ENCODE data around the gene WDR27.

WDR27 gene

DNA sequence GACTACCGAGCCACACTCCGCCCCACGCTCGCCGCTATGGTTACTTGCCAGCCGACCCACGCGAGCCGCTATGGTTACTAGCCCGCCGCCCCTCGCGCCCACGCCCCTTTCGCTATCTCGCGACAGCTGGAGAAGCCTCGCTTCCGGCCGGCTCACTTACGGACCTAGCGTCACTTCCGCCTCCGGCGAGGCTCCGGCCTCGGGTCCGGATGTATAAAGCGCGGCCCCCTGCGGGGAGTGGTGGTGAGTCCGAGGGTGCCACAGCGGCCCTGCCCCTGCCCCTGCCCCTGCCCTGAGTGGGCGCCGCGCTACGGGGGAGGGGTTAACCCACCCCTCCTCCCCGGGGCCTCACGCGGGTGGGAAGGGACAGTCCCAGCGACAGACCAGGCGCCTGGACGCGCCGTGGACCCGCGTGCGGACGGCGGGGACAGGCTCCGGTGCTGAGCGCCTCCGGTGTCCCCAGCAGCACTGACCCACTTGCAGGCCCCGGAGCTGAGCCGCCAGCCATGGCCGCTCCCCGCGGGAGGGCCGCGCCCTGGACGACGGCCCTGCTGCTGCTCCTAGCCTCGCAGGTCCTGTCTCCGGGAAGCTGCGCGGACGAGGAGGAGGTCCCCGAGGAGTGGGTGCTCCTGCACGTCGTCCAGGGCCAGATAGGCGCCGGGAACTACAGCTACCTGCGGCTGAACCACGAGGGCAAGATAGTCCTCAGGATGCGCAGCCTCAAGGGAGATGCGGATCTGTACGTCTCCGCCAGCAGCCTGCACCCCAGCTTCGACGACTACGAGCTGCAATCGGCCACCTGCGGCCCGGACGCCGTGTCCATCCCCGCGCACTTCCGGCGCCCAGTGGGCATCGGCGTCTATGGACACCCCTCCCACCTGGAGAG is at the start of gene WDR27, which contains the start of gene C6orf120:
WDR27 (minus strand) TSS at position 76 of the 886 bp plus-strand sequence. CDS start 13,024 bp downstream, outside the sequence.
C6orf120 (plus strand) TSS at position 173 of the 886 bp plus-strand sequence; CDS start at position 507, 334 bp downstream.
- DNase-seq: peak; percentile 87 to 91

- no peak for DNase-seq
Measured at GRCh38 chr6:169746556-169746955, 44.7 kb upstream of the WDR27 start.

DNA sequence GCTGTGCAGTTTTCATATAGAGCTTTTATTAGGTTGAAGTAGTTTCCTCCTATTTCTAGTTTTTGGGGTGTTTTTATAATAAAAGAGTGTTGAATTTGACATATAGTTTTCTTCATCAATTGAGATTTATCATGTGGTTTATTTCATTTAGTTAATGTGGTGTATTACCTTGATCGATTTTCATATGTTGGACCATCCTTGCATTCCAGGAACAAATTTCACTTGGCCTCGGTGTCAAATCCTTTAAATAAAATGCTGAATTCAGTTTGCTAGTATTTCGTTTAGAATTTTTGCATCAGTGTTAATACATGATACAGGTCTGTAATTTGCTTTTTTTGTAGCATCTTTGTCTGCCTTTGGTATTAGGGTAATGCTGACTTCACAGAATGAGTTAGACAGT is 43.6 kb upstream of the WDR27 start:
- DNase-seq: no peak

GRCh38 chr6:169741344-169741743 is 39.5 kb upstream of the WDR27 start:
- DNase-seq: no peak

DNA sequence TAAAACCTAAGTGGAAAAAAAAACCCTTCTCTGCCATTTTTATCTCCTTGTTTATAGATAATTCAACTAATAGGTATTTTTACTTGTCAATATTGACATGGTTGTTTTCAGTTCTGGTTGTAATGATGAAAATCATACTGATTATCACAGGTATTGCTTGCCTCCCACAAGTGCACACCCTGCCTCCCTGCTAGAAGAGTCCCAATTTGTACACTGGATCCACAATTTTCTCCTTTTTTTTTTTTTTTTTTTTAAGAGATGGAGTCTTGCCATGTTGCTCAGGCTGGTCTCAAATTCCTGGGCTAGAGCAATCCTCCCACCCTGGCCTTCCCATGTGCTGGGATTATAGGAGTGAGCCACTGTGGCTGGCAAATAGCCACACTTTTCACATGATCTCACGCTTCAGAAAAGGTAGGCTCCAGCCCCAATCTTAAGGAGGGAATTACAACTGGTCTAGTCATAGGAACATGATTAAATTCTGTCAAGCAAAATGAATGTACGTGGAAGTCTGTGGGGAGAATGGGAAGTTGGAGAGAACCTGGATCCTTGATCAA is 37.2 kb upstream of the WDR27 start:
- no peak for DNase-seq

DNA sequence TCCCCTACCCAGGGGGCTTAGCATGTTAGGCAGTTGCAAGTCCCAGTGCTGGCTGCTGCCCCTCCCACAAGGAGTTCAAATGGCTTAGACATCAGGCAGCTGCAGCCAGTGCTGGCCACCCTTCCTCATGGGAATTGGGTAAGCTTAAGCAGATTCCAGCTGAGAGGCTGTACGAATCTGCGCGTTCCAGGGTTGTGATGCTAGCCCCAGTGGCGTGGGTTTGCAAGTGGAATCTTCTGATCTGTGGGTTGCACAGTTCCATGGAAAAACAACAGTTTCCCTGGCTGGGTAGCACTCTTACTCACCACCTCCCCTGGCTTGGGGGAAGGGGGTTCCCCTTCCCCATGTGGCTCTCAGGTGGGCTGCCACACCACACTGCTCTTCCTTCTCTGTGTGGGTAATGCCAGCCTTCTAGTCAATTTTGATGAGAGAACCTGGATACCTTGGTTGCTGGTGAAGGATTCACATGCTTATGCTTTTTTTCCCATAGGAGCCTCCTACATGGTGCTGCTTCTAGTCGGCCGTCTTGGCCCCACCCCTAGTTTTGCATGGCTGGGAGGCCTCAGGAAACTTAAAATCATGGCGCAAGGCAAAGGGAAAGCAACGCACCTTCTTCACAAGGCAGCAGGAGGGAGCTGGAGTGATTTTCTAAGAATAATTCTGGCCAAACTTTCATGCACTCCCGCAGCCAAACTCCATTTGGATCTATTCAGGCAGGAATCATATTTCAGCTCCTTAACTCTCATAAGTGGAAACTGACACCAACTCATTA is 36.6 kb upstream of the WDR27 start:
- no peak for DNase-seq

DNA sequence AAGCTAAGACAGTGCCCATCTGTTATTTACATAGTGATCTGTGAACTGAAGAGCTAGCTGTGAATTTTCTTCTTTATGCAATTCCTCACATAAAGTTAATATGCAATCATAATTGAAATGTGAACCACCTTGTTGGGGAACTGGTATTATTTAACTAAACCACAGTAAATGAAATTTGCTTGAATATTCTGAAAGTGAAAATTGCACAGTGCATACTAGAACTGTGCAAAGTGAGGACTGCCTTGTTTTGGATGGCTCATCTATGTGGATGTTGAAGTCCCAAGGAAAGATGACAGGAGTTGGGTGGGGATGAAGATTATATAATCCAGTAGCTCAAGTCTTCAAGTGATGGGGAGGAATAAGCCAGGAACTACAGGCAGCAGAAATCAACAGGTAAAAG is 28.1 kb upstream of the WDR27 start:
- no peak for DNase-seq

GRCh38 chr6:169726963-169727362 is 25.1 kb upstream of the WDR27 start:
- DNase-seq: no peak

- DNase-seq: no peak
Measured at GRCh38 chr6:169726049-169726400, 24.2 kb upstream of the WDR27 start.

- no peak for DNase-seq
Measured at GRCh38 chr6:169725125-169726048, 23.6 kb upstream of the WDR27 start.

DNA sequence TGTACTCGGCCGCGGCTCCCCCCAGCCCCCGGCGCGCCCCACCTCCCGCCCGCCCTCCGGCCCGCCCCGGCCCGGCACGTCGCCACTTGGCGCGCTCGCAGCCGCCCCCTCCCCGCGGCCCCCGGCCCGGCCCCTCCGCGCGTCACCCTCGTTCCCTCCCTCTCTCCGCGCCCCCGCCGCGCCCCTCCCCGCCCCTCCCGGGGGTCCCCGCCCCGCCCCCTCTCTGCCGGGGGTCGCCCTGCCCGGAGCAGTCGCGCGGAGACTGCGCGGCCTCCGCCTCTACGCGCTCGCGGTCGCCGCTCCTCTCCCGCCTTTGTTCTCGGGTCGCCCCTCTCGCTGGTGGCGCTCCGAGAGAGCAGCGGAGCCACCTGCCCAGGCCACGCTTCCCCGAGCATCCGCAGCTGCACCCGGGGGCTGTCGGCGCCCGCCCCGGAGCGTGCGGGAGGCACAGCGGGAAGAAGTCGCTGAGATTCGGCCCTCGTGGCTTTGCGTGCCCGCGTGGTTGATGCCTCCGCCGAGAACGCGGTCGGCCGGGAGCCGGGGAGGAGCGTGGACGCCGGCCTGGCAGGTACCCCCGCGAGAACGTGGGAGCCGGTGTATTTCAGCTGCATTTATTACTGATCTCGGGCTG is 22.8 kb upstream of the WDR27 start, which contains the start of gene PHF10:
PHF10 (minus strand) TSS at position 7 of the 631 bp plus-strand sequence. CDS start 569 bp downstream, outside the sequence.
- peak; percentile 53 to 67 for DNase-seq

DNA sequence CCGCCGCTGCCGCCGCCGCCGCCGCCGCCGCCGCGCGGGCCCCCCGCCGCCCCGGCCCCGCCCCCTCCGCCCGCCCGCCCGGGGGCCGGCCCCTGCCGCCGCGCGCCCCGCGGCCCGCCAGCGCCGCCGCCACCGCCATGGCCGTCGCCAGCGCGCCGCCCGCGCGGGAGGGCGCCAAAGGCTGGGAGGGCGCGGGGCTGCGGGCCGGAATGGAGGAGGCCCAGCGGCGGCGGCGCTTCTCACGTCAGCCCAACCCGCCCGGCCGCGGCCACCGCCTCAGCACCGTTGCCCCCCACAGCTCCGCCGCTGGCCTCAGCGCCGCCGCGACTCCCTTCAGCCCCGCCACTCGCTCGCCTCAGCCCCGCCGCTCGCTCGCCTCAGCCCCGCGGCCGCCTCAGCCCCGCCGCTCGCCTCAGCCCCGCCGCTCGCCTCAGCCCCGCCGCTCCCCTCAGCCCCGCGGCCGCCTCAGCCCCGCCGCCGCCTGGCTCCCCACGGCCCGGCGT is 22.2 kb upstream of the WDR27 start:
- peak in 1 of 2 experiments; percentile 29 for DNase-seq

DNA sequence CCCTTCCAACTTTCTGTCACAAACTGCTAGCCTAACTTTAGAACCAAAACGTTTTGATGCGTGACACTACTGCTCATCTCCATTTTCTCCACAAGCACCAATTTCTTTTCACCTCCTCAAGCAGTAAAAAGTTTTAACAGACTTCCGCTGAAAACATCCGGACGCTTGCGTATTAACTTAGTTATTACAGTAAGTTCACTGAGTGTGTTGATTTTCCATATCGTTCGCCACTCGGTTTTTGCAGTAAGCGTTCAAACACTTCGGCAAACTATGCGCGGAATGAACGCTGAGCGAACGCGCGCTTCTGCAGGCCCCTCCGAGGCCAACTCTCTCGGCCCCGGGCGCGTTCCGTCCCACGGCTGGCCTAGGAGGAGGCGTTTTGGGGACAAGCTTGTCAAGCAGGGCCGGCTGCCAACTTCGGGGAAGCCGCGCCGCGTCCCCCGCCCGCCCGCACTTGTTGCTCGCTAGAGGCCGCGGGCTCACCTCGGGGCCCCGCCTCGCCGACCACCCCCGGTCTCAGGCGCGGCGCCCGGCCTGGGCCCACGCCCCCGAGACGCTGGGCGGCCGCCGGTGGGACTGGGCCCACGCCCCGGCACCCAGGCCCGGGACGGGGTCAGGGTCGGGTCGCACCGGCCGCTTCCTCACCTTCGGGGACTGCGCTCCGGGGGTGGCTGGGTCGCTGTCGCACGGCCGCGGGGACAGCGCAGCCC is 21.5 kb upstream of the WDR27 start:
- DNase-seq: peak in 1 of 2 experiments; percentile 6

GRCh38 chr6:169722362-169723199 is 20.8 kb upstream of the WDR27 start:
- no peak for DNase-seq

DNA sequence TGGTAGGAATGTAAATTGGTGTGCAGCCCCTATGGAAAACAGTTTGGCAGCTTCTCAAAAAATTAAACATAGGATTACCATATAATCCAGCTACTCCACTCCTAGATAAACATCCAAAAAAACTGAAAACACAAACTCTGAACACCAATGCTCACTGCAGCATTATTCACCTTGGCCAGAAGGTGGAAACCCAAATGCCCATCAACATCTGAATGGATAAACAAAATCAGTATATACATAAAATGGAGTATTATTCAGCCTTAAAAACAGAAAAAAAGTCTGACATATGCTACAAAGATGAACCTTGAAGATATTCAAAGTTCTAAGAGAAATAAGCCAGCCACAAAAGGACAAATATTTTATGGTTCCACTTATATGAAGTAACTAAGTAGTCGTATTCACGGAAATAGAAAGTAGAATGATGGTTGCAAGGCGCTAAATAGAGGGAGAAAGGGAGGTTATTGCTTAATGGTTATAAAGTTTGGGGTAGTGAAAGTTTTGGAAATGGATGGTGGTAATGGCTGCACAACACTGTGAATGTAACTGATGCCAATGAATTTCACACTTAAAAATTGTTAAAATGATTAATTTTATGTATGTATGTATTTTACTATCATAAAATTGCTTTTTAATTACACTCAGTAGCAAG is 18.5 kb upstream of the WDR27 start:
- no peak for DNase-seq

GRCh38 chr6:169719117-169719516 is 17.3 kb upstream of the WDR27 start:
- DNase-seq: no peak

DNA sequence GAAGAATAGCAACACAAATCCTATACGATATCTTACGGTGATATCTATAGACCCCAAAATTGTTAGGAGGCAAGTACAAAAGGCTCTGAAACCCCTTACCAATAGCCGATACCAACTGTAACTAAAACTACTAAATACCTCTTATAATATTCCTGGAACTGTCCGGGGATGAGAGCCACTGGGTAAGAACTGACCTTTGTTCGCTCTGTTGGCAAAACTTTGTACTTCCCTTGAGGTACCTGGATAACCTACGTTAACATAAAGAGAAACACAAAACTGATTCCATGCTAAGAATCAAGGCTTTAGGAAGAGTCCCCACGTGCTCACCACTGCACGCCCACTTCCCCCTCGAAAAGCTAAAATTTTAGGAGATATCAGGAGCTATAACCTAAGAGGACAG is 12.8 kb upstream of the WDR27 start:
- DNase-seq: no peak

- DNase-seq: no peak
Measured at GRCh38 chr6:169714178-169714577, 12.3 kb upstream of the WDR27 start.

GRCh38 chr6:169710009-169710408 is 8.2 kb upstream of the WDR27 start:
- DNase-seq: no peak
